Activated naive CD4-positive, alpha-beta T cell (primary cell): ENCODE measurements around the gene SEC24C.

Source experiments
- DNase-seq, 4 experiments: peaks; one replicate each; lab custom pipeline; 2025; lab: John Stamatoyannopoulos, UW

Gene SEC24C

DNA sequence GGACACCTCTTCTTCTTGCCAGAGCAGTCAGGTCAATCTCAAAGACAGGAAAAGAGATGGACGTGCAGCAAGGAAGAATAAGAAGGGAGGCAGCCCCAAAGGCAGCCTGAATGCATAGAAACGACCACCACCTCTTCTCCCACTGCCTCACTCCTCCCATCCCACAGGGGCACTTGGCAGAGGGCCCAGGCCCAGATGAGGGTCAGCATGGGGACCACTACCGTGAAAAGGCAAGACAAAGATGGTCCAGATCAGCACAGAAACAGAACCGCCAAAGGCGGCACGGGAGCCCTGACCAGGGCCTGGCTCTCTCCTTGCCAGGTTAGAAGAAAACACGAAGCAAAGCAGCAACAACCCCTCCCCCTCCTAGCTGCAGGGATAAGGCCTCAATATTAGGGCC lies 69.2 kb downstream of the SEC24C start:
- no peak for DNase-seq

DNA sequence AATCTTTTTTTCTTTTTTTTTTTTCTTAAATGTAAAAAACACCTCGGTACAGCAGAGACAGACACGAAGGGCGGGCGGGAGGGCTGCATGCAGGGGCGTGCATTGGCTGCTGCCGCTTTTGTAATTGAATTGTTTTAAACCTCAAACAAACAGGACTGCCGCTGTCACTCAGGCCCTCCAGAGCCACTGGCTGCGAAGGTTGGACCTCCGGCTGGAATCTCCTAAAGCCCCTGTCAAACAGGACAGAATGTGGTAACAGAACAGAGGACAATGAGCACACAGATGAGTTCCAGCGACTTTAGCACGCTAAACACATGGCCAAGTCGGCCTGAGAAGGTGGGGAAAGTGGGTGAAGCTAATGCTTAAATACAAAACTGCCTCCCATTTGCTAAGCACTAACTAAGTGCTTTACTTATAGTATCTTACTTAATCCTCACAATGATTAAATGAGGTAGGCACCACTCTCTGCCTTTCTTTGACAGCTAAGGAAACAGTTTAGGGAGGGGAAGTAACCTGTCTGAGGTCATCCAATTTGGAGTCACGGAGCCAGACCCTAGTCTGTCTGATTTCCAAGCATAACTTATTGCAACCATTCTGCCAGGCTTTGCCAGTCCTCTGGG lies 70.2 kb downstream of the SEC24C start:
- no peak for DNase-seq

DNA sequence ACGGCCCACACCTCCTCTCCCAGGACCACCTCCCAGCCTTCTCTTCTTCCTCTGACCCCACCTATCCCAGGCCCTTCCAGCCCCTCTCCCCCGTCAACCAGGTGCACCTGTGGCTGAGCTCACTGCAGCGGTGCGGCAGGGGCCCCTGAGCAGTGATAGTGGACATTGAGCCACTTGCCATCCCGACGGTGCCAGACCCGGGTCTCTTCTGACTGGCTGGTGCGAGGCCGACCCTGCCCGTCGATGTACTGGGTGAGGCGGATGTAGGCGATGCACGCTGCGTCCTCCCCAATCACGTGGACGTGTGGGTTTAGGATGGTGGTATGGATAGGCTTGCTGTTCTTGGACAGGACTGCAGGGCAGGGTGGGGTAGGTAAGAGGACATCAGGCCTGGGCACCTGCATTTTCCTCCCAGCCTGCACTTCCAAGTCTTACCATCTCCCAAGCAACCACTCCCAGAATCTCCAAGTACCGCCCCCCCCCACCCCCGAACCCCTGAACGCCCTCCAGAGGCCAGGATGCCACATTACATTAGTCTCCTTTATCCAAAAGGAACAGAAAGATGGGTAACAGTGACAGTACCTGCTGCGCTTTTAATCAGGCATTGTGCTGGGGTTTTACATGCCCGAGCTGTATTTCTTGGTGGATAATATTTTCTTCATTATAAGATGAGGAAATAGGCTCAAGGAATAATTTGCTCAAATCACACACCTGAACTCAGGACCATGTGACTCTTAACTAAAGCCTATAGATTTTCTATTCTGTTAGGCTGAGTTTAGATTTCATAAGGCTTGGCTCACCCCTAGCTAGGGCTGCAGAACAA lies 70.9 kb downstream of the SEC24C start:
- no peak for DNase-seq

DNA sequence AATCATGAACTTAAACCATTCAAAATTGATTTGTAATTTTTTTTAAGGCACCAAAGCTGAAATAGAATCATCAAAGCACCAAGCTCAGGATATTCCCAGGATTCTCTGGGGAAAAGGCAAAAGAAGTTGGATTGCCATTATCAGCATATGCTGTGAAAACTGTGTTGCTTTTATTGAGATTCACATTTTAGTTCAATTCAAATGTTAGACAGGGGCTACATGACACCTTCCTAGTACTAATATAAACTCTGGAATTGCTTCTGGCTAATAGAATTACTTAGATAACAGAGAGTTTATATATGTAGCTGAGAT lies 71.5 kb downstream of the SEC24C start:
- DNase-seq: no peak

DNA sequence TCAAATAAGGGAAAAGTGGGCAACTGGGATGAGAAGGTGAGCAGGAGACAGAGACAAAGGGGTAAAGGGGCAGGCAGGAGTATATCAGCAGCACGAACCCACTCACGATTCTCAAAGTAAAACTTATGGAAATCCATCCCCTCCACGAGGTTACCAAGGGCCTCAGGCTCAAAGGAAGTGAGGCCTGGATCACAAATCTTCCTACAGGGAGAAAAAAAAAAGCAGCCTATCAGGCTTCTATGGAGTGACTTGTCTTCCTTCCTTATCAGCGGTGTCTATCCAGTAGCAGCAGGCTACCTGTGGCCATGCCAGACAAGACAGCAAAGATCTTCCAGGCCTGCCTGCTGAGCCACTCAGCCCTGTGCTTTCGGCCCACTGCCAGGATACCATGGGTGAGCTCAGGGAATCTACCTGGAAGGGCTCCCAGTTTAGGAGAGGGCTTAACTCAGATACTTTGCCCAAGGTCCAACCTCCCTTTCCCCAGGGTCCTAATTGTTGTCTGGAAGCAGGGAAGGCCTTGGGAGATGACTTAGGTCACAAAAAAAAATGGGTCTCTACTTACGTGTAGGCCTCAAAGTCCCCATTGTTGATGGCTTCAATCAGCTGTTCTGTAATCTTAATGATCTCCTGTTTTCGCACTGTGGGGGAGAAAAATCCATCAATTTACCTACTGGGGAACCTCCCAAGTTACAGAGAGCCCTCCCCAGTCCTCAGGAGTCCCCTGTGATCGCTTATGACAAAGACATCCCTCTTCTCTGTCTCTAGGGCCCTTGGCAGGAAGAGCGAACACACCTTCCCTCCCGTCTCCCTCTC lies 73.0 kb downstream of the SEC24C start:
- DNase-seq: no peak

DNA sequence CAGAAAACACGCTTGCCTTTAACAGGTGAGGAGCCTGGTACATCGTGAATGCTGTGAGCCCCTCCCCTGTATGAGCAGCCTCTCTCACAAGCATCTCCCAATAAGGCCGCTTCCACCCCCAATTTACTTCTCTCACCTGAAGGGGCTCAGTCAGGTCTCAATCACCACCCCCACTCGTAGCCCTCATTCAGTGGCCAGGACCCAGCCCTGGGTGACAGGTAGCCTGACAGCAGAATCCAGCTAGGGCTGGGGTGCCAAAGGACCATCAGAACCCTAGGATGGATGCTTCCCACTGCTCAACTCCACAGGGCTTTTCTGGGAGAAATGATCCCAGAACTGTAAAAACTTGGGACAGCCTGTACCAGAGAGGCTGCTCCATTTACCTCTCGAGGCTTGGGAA lies 73.7 kb downstream of the SEC24C start:
- no peak for DNase-seq

DNA sequence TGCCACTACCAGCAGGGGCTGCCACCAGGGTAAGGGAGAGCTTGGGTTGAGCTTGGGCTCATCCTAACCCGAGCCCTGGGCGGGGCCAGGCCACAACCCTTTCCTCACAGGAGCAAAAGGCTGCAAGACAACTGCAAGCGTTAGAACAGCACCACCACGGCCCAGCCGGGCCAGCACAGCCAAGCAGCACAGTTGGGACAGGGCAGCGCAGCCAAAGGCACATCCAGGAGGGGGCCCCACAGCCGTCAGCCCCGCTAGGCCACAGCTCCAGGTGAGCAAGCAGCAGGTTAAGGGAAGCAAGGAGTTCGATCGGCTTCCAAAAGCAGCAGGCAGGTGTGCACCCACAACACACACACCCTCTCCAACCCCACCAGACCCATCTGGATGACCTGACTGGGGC lies 74.2 kb downstream of the SEC24C start:
- no peak for DNase-seq

DNA sequence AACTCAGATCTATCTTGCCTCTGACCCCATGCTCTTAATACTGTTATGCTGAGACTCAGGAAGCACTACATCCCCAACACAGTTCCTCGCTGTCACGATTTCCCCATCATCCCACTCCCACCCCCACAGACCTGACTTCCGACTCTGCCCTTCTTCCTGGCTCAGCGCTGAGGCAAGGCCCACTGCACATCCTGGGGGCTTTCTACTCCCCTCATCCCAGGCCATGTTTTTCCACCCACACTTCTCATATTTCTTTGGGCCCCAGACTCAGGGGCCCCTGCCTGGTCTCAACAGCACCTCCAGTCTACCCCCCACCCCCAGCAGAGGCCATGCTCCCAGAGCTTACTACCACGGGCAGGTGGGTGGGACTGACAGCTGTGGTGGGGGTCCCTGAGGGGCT lies 74.9 kb downstream of the SEC24C start:
- DNase-seq: no peak

DNA sequence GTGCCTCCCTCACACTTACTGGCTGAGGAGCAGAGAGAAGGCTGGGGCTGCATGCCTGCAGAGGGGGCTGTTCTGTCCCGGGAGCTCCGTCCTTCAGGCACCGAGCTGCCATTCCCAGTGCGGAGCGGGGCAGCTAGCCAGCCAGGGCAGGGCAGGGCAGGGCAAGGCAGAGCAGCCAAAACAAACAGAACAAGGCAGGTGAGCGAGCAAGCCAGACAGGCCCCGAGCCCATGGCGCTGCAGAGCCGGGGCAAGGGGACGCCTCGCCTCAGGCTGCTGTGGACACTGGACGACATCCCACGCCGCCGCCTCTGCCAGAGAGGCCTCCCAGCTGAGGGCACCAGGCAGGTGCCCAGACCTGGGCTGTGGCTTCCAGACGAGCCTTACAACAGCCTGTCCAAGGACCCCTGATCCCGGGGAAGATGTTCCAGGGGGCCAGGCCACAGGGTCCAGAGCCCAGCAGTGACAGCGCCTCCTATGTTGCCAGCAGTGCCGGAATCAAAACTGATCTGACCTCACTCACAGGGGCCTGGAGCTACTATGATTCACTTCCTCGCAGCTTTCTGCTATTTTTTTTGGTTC lies 75.4 kb downstream of the SEC24C start:
- DNase-seq: no peak
